CD4-positive, alpha-beta T cell treated with Interleukin-21 for 1 hour (primary cell): ENCODE measurements around the gene XRCC4.

Experiments
- DNase-seq: peaks from one replicate; pipeline ENCODE4 v3.0.0-alpha.2; 2020

Gene XRCC4

DNA sequence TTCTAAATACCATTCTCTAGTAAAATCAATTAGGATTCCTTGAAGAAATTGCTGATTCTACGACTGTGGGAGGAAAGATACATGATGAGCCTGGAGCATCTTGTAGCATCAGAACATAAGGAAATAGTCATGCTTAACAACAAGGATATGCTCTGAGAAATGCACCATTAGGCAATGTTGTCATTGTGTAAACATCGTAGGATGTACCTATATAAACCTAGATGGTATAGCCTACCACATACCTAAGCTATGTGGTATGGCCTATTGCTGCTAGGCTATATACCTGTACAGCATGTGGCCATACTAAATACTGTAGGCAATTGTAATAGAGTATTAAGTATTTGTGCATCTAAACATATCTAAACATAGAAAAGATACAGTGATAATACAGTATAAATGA is 316.8 kb downstream of the XRCC4 start:
- DNase-seq, result no peak

DNA sequence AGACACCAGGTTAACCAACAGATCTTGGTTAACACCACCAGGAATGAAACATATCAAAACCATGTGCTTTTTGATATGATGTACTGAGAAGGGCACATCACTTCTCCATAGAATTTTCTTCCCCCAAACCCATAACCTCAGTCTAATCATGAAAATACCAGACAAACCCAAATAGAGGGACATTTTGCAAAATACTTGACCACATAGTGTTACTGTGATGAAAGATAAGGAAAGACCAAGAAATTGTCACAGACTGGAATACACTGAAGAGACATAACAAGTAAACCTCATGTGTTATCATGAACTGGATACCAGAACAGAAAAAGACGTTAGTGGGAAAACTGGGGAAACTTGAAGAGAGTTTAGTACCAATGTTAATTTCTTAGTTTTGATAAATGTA is 319.3 kb downstream of the XRCC4 start:
- no peak for DNase-seq

DNA sequence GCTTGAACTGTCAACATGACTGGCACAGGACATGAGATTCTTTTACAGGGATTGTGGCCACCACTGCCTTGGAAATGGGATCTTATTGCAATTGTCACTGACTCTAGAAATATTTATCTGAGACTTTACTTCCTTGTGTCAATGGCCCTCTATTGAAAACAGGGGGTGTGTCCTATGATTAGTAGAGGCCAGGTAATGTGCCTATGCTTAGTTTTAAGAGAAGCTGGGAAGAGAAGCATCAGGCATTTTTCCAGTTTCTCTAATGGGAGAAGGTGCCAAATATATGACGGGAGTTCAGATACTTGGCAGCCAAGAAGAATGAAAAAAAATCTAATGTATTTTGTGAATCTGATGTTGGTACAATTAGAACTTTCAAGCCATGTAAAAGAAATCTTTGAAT is 320.3 kb downstream of the XRCC4 start:
- no peak for DNase-seq

DNA sequence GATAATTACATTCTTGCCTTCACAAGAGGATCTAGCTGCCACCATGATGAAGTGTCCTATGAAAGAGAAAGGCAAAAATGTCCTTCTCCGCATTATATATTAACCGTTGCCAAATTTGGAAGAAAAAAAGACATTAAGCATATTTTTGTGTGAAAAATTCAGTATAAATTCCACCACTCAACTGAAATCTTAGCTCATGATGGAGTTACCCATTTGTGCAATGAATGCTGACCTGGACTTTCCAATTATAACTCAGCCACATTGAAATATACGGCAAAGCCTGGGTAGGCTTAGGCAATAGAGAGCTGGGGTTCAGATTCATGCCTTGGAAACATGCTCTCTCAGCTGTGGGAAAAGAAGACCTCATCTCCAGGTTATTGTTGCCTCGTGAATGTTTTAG is 322.9 kb downstream of the XRCC4 start:
- no peak for DNase-seq

DNA sequence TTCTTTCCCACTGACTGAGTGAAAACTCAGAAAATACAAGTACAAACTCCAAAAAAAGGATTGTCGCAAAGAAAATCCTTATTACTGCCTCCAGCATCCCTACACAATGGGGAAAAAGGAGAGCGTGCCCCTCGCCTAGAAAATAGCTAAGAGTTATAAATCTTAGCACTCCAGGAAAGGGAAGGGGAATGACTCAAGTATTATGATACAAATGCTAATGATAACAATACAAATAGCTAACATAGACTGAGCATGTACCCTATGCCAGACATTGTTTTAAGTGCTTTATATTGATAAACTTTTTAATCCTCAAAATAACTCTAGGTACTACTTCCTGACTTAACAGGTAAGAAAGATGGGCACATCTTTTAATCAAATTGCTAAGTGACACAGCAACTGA is 323.4 kb downstream of the XRCC4 start:
- no peak for DNase-seq

DNA sequence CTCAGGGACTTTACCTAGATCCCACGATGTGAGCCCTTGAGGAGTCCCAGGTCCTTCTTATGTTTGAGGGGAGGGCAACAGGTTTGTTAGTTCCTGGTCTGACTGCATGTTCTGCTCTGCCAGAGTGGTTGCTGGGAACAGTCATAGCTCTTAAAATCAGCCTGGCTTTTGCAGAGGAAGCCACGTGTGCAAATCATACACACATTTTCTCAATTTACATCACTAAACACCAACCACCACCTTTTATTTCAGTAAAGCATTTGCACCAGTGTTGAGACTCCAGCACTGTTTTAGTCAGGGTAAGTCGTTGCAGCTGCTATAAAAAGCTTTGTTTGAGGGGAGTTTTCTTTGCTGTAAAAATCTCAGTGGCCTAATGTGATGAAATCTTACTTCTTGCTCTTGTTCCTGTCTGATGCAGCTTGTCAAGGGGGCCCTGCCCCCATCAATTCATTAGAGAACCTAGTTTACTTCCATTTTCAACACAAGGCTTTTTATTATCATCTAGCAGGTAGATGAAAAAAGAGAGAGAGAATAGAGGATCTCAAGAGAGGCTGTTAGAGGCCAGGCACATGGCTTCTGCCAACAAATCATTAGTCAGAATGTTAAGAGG is 323.9 kb downstream of the XRCC4 start:
- DNase-seq, result no peak

DNA sequence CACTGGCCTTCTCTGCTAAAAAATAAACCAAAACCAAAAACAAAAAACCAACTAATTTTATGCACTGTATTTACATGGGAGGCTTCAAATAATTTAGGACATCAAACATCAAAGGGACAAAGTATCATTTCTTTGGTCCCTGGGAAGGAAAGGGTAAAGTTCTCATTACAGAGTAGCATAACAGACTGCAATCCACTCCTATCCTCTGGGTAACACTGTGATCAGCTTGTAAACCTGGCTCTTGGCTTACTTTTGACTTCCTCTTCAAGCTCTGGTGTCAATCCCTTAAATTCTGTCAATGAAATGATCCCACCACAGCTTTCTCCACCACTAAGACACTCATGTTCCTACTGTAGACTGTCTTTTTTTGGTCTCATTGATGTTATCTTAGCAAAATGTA is 324.4 kb downstream of the XRCC4 start:
- no peak for DNase-seq
